ENCODE data around the gene ARRDC1. TPM values are rescaled to one million over a fixed set of nuclear protein-coding genes. Genes with fewer than 3 reads are reported as not detected.

Gene ARRDC1
- total and polyA plus RNA-seq, 8 donors: 20.9 to 161 (median 26.5) TPM

DNA sequence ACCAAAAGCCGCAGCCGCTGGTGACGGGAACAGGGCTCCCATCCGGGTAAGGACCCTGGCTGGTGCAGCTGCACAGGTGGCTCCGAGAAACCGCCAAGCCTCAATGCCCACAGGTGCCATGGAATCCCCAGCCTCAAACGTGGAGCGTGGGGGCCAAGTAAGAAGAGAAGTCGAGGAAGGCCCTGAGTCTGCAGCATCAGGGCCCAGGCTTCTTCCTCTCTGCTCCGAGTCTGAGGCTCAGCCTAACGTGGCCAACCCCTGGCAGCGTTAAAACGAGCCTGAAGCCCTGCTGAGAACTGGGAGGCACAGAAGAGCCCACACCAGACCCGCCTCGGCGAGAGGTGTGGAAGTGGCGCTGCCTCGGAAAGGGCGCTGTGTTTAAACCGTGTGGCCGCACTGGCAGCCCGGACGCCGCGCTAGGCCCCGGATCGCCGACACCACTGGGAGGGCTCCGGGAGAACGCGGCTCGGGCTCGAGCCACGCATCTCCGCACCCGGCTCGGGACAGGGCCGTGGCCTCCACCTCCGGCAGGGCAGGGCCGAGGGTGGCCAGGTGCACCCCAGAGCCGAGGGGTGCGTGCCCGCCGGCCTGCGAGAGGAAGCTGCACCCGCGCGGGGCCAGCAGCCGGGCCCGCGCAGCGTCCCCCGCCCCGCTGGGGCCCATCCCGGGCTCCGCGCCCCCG, 15.9 kb upstream of the ARRDC1 start:
- Histone ChIP-seq H3K9me3 (no peaks in the 10 kb centered on the region), H3K4me1 (peaks cover 4 to 25% (median 11%) of the 10 kb centered on the region in 3 donors), H3K27me3 (no peaks in the 10 kb centered on the region), H3K4me3 (peak overlapping the region; percentile 38 to 86 (median 57)), H3K36me3 (peaks cover 0 to 11% (median 7%) of the 10 kb centered on the region in 3 donors), H3K27ac (no peak overlapping the region)
- FAIRE-seq (no peak), DNase-seq (peak in 3 of 6 donors; percentile 53 to 82 (median 66)), ATAC-seq (no peak)
- 5 to 9% methylated on average over 40 to 58 of the region's 58 CpGs for WGBS, 2 donors
- TF ChIP-seq, protein P1, sequence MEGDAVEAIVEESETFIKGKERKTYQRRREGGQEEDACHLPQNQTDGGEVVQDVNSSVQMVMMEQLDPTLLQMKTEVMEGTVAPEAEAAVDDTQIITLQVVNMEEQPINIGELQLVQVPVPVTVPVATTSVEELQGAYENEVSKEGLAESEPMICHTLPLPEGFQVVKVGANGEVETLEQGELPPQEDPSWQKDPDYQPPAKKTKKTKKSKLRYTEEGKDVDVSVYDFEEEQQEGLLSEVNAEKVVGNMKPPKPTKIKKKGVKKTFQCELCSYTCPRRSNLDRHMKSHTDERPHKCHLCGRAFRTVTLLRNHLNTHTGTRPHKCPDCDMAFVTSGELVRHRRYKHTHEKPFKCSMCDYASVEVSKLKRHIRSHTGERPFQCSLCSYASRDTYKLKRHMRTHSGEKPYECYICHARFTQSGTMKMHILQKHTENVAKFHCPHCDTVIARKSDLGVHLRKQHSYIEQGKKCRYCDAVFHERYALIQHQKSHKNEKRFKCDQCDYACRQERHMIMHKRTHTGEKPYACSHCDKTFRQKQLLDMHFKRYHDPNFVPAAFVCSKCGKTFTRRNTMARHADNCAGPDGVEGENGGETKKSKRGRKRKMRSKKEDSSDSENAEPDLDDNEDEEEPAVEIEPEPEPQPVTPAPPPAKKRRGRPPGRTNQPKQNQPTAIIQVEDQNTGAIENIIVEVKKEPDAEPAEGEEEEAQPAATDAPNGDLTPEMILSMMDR (IDR thresholded peaks at IDR 0.05): no peak
- intact Hi-C loops (cut with DNase I): no loop called here

DNA sequence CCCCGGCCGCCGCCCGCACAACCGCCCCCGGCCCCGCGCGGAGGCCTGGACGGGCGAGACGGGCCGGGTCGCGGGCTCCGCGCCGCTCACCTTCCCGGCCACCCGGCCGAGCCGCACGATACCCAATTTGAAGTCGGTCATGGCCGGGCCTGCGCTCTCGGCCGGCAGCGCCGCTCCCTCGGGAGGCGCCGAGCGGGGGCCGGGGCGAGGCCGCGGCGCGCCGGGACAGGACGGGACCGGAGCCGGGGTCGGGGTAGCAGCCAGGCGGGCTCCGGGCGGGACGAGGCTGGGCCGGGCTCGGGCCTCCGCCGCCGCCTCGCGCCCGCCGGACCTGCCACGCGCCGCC, 15.4 kb upstream of the ARRDC1 start:
- no peak for FAIRE-seq
- H3K36me3 ChIP-seq: peaks cover 0 to 11% (median 7%) of the 10 kb centered on the region in 3 donors
- peaks cover 4 to 25% (median 11%) of the 10 kb centered on the region in 3 donors for H3K4me1 ChIP-seq
- TF ChIP-seq, protein P1 (IDR thresholded peaks at IDR 0.05): no peak
- no peak for DNase-seq
- intact Hi-C loops (cut with DNase I): no loop called here
- no peaks in the 10 kb centered on the region for H3K27me3 ChIP-seq
- H3K9me3 ChIP-seq: no peaks in the 10 kb centered on the region
- WGBS, 2 donors: 0 to 1% methylated on average over 36 to 61 of the region's 61 CpGs
- peak overlapping the region; percentile 38 to 86 (median 57) for H3K4me3 ChIP-seq
- no peak overlapping the region for H3K27ac ChIP-seq
- ATAC-seq: no peak

DNA sequence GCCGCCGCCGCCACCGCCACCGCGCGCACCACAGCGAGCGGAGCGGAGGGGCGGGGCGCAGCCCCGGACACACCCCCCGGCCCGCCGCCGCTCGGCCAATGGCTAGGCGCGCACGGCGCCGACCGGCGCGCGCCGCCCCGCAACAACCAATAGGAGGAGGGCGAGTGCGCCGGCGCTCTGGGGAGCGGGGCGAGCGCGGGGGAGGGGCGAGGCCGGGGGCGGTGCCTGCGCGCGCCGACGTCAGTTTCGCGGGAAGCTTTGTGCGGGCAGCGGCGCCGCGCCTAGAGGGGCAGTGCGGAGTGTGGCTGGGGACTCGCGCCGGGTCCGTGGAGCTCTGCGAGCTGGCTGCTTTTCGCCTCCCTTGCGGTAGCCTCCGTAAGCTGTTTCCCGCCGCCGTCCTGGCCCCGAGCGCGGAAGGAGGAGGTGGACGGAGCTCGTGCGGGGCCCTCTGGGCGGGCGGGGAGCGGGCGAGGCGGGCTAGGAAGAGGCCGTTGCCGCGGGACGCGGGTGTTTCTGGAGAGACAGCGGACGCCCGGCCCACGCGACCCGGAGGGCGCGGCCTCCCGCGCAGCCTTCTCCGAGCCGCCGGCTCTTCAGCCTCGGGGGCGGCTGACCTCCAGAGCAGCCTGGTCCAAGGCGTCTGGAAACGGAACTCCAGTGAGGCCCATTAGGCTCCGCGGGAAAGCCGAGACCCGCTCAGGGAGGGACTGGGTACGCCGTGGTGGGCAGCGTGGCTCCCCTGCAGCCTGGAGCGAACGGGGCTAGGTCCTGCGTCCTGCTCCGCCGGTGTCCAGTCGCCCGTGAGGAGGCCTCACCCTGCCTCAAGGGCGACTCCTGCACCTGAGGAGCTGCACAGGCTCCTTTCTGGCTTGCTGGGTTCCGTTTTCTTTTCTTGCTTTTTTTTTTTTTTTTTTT, 14.8 kb upstream of the ARRDC1 start, which contains the start of gene ZMYND19:
TSS of gene ZMYND19 (minus strand) at position 44 of the 915 bp plus-strand sequence. CDS start 249 bp downstream, outside the sequence.
- peaks cover 4 to 25% (median 11%) of the 10 kb centered on the region in 3 donors for H3K4me1 ChIP-seq
- FAIRE-seq (no peak), DNase-seq (peak; percentile 84 to 98 (median 93)), ATAC-seq (peak; percentile 88 to 97 (median 93))
- WGBS, 2 donors: 1% methylated on average over 58 to 113 of the region's 113 CpGs
- H3K9me3 ChIP-seq: no peaks in the 10 kb centered on the region
- peak within 1 kb of the TSS; percentile 42 to 86 (median 57) for H3K4me3 ChIP-seq
- H3K27me3 ChIP-seq: no peaks in the 10 kb centered on the region
- TF ChIP-seq, protein P1 (IDR thresholded peaks at IDR 0.05): no peak
- intact Hi-C loops (cut with DNase I): no loop called here
- H3K36me3 ChIP-seq: peaks cover 0 to 11% (median 7%) of the 10 kb centered on the region in 3 donors
- H3K27ac ChIP-seq: peak within 1 kb of the TSS in 2 of 4 donors; percentile 3 to 46

DNA sequence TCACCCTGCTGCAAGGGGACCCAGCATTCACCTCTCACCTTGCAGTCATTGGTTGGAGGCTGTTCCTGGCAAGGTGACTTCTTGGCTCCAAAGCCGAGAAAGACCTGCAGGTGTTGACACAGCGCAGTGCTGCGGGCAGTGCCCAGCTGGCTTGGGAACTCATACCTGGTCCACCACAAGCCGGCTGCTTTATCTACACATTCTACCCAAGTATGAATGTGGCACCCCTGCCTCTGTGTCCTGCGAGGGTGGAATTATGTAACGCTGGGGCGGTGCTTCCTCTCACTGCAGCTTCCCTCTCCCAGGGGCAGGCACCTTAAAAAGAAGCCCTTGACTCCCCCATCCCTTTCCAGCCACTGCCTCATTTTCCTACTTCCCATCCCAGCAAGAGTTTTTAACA, 12.7 kb upstream of the ARRDC1 start:
- intact Hi-C loops (cut with DNase I): no loop called here
- no peaks in the 10 kb centered on the region for H3K27me3 ChIP-seq
- H3K4me1 ChIP-seq: peaks cover 4 to 25% (median 11%) of the 10 kb centered on the region in 3 donors
- H3K9me3 ChIP-seq: no peaks in the 10 kb centered on the region
- H3K4me3 ChIP-seq: no peak overlapping the region
- DNase-seq (peak; percentile 70 to 91 (median 88)), ATAC-seq (peak; percentile 62 to 86 (median 75)), FAIRE-seq (no peak)
- H3K36me3 ChIP-seq: no peaks in the 10 kb centered on the region
- TF ChIP-seq, protein P1 (IDR thresholded peaks at IDR 0.05): no peak
- WGBS, 2 donors: 23 to 32% methylated on average over 7 of the region's 7 CpGs
- peak overlapping the region in 3 of 4 donors; percentile 22 to 74 (median 51) for H3K27ac ChIP-seq

Data from pancreas (tissue), 10 donors.